ENCODE measurements around the gene FGF4.

- no peak for TF ChIP-seq CTCF (IDR thresholded peaks at IDR 0.05)
- TF ChIP-seq POLR2A (IDR thresholded peaks at IDR 0.05), result no peak
Measured at GRCh38 chr11:69731110-69731509, 44.0 kb downstream of the FGF4 start.

Measured in heart left ventricle (tissue), 13 donors.